NCI-H1105 treated with DMSO at 0.1 percent for 48 hours (cell line): ENCODE results near the gene LMAN1.

Source experiments
- DNase-seq: peaks from one replicate; lab custom pipeline; 2025; lab: John Stamatoyannopoulos, UW

The LMAN1 gene

DNA sequence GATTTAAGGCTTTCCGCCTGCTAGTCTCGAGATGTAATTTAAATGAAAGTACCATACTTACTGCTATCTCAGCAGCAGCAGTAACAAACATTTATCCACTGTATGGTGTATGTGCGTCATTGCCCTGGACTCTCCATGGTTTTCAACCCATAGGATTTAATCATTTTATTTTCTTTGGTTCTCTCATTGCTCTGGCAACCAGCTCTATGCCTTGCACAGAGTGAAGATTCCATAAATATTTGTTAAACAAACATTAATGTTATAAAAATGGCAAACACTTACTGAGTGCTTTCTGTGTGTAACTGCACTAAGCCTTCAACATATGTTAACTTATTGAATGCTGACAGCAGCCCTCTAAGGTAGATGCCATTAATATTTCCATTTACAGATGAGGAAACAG is 1.3 kb upstream of the LMAN1 start:
- no peak for DNase-seq

DNA sequence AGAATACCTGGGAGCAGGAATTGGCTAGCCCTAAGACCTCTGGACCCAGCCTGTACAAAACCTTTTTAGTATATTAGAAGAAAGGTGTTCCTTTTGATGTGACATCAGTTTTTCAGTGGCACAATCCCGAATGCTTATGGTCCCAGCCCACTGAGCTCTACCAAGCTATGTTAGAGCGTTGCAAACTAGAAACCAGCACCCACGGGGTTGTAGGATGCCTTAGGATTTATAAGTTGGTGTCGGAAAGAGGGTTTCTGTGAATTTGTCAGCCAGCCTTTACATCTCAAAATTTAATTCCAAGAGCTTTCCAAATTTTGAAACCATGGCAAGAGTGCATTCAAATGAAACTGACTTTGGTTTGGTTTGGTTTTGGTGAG is 499 bp upstream of the LMAN1 start:
- no peak for DNase-seq

DNA sequence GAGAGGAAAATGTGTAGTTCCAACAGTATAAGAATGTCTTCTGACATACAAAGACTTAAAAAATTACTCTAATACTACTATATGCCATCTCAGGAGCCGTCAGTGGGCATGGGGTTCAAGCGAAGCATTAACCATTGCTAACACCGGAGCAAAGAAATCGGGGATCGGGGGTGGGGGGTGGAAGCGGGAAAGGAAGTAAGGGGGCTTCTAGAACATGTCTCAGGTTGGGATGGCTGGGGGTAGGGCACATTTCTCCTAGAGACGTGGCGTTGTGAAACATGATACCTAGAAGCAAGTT is 702 bp downstream of the LMAN1 start:
- no peak for DNase-seq

DNA sequence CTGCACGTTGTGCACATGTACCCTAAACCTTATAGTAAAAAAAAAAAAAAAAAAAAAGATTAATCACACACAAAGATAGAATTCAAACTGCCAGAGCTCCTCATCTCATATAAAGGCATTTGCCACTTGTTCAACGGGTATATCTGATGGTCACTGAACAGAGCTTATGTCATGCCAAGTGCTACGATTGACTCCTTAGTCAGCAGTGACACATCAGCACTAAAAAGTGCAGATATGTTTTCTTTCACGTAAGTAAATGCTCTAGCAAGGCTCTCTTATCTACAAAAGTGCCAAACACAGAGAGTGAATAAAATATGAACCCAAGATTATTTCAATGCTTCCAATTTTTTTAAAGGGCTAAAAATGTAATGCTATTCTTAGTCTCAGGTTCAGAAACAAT is 1.1 kb downstream of the LMAN1 start:
- DNase-seq: no peak

DNA sequence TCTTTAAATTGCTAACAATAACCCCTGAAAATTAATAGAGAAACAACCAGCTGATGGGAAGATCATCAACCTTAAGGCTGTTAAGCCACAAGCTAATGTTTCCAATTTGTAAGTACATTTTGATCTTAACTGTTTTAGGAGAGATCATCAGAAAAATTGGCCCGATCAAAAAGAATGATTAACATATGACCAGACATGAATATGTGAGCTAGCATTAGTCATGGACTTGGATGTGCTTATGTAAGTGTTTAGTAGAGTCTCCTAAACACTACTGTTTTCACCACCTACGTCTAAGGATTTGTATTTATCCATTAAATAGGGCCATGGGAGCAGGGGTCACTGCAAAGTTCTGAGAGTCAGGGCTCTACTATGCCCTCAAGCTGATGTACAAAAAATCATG is 4.3 kb downstream of the LMAN1 start:
- DNase-seq: no peak

DNA sequence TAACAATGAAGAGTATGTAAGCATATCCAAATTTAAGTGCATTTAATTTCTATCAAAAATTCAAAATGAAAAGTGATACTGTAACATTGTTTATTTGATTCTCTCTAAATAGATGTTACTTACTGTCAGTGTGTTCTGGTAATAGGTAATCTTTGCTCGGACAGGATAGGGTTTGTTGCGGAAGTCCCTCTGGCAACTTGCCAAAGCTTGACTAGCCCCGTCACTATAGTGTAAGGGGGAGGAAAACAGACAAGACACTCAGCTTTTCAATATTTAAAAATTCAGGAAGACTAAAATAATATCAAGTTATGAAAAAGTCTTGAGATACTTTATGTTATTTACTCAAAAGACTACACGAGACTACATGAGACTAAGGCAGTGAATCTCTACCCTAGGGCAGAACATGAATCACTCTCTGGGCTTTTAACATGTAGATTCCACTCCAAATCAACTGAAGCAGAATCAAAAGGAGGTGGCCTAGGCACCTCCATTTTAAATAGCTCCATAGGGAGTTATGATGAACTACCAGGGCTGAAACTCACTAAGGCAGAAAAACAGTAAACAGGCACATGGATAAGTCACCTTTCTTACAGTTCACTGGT is 5.9 kb downstream of the LMAN1 start:
- DNase-seq: no peak

DNA sequence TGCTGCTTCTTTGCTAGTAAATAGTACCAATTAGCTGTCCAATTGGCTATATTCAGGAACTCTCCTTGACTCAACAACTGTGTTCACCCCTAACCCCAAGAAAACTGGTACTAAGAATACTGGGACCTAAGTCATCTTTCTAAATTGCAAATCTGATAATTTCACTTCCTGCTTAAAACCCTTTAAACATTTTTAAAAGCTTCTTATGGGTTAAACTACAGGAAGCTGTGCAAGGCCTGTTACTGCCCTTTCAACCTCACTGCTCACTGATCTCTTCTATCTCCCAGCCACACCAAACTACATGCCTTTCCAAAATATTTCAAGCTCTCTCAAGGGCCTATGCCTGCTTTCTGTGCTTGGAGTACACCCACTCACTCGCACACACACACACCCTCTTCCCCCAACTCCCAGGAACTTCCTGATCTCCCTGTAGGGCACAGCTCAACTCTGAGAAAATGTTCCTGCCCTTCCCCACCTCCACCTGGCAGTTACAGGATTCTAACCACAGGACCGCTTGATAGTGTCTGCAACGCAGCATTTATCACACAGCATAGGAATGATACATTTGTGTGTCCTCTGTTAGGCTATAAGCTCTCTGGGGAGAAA is 6.7 kb downstream of the LMAN1 start:
- no peak for DNase-seq

DNA sequence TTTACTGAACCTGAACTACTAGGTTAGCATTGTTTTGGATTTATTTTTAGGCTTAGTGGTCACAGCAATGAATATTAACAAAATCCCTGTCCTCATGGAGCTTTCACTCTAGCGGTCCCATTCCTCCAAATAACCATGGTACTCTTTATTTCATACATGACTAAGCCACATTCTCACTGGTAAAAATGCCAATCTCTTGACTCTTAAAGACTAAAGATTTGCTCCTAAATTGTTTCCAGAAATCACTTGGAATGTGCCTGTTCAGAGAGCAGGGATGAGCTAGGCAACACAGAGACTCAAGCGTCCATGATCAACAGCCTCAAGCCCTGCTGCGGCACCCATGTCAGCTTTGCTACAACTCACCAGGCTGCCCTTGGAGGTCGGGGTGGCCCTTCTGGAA is 13.5 kb downstream of the LMAN1 start:
- DNase-seq: no peak

DNA sequence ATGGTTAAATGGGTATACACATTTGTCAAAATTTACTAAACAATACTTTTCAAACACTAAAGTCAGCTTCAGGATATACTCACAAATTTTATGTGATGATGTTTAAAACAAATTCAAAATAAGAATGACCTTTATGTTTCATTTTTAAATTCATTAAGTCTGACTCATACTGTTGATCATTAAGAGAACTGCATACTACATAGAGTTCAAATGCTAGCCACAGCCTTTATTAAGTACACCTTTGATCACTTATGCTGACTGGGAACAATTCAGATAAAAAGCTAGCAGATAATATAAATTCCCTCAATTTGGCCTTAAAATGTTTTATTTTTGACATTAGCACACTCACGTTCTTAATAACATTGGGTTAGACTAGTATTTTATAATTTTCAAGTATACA is 14.1 kb downstream of the LMAN1 start:
- no peak for DNase-seq

DNA sequence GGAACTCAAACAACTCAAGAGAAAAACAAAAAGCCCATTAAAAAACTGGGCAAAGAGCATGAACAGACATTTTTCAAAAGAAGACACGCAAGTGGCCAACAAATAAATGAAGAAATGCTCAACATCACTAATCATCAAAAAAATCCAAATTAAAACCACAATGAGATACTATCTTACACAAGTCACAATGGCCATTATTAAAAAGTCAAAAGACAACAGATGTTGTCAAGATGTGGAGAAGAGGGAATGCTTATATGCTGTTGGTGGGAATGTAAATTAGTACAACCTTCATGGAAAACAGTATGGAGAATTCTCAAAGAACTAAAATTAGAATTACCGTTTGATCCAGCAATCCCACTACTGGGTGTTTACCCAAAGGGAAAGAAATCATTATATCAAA is 15.1 kb downstream of the LMAN1 start:
- no peak for DNase-seq

DNA sequence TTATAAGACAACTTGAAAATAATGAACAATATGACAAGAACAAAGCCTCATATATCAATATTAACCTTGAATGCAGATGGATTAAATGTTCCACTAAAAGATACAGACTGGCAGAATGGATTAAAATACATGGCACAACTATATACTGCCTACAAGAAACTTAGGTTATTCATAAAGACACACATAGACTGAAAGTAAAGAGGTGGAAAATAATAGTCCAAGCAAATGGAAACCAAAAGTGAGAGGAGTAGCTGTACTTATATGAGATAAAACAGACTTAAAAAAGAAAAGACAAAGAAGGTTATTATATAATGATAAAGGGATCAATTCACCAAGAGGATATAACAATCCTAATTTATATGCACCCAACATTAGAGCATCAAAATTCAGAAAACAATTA is 18.2 kb downstream of the LMAN1 start:
- no peak for DNase-seq

DNA sequence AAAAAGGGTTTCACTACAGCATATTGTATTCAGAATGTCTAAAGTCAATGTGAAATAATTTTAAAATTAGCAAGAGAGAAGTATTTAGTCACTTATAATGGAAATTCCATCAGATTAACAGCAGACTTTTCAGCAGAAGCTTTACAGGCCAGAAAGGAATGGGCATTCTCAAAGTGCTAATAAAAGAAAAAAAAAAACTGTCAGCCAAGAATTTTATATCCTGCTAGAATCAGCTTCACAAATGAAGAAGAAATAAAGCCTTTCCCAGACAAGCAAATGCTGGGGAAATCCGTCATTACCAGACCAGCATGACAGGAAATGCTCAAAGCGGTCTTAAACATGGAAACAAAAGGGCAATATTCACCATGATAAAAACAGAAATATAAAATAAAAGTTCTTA is 18.8 kb downstream of the LMAN1 start:
- no peak for DNase-seq

DNA sequence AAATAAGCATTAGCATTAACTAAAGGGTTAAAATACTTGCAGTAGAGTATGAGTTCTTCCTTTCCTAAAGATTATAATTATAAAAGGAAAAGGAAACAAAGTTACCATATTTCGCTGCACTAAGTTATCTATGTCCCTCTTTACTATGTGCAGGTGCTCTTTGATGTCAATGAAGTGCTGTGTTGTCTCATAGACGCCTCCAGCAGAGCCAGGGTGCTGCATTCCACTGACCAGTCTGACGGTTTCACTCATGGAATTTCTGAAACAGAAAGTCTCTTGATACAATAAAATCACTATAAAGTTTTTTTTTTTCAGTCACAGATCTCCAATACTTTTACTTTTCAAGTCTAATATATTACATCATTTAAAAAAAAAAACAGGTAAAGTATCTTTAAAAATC is 26.1 kb downstream of the LMAN1 start:
- no peak for DNase-seq

DNA sequence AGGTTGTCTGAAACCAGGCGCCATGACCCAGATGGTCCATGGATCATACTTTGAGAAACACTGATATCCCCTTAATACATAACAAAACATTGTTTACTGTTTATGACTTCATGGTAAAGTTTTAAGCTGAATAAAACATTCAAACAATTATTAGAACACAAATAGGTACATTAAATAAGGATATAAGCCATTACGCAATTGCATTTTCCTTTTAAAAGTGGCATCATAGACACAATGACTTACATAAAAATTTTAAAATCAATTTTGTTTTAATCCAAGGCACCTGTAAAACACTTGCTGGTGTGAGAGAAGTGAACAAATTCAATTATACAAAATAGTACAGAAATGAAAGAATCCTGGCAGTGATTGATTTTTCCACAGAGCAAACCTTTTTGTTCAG is 30.4 kb downstream of the LMAN1 start:
- DNase-seq: no peak

DNA sequence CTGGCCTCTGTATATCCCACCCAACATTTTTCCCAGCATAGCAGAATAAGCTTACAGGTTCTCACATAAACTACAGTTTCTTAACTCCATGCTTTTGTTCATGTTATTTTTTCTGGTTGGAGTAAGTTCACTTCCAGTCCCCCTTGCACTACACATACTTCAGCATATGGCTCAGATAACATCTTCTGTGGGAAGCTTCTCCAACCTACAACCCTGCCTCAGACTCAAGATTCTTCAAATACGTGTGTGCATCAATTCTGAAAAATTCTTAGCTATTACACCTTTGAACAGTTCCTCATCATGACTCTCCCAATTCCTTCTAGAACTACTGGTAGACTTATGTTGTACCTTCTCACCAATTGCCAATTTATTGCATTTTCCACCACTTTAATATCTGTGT is 33.1 kb downstream of the LMAN1 start:
- DNase-seq: no peak

DNA sequence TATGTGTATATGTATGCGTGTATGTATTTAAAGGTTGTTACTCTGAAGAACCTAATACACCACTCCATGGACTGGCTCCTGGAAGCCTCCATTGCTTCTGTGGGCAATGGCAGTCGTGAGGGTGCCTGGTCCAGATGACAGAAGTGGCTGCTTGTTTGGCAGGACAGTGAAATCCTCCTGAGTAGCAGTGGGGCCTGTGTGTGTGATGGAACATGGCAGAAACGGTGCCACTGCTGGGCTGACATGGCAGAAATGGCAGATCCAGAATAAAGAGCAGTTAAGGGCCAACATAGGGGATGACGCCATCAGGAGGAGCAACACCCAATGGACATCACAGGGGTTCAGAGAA is 34.5 kb downstream of the LMAN1 start:
- no peak for DNase-seq

DNA sequence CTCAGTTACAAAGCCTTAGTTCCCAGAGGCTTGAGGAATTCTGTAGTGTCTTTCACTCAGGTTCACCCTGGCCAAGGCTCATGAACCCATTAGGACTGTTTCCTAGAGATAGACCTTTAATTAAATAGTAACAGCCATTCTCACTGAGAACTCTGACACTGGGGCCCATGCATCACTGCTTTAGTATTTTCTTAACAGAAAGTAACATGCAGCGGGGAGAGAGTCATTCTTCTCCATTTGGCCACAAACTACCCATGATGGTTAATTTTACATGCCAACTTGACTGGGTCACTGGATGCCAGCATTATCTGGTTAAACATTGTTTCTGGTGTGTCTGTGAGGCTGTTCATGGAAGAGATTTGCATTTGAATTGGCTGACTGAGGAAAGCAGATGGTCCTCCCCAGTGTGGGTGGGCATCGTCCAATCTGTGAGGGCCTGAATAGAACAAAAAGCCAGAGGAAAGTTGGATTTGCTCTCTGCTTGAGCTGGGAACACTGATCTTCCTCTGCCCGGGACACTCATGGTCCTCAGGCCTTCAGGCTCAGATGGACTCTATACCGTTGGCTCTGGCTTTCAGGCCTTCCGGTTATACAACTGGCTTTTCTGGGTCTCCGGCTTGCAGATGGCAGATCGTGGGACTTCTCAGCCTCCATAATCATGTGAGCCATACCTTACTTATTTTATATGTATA is 35.0 kb downstream of the LMAN1 start:
- no peak for DNase-seq

DNA sequence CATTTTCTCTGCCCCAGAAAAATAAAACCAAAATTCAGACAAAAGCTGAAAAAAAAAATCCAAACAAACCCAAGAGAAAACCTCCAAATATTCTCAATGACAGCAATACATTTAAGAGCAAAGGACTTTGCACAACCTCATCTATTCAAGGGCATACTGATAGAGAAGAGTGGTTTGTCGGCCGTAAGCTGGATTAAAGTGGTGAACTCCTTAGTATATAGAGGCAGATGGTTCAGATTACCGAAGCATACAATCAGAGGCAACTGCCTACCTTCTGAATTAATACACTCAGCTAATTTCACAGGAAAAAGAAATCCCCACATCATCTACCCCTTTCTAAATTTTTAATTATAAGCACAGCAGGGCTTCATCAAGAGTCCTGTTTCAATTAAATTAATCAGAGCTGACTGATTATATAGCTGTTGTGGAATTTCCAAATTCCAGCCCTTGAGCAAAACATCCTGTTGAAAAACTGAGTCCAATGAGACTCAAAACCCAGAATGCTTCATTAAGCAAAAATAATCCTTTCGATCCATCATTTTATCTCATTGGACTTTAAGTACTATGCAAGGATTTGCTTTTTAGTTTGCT is 40.5 kb downstream of the LMAN1 start, which contains the start of gene CPLX4:
Gene CPLX4 (minus strand): TSS at position 190 of the 591 bp plus-strand sequence. CDS start 187 bp downstream, at position 3.
- no peak for DNase-seq

DNA sequence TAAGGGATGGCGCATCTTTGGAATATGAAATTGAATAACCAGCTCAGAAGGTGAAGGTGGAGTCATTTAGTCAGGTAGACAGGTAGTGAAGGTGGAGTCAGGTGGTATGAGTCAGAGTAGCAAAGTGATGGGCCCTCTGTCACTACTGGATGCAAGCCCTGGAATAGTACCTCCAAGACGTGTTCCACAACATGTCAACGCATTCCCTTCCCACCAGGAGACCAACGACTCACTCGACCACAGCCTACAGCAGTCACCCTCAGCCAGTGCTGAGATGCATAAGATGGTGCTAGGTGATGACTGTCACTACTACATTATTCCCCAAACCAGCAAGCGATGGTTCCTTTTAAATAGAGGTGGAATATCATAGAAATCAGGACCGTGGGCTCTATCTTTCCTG is 47.4 kb downstream of the LMAN1 start:
- no peak for DNase-seq

DNA sequence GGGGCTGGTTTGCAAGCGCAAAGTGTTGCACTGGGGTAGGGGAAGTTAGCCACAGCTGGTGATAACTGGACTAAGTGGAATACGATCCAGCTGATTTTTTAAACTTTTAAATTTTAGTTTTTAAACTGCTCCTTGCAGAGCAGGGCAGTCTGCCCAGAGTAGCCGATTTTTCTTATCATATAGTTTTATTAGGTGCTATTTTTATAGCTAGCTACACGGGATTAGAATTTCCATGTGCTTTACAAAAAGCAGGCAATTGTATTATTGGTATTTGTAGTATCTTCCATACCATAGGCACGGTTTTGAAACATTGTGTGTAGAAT is 50.2 kb downstream of the LMAN1 start:
- DNase-seq: no peak

DNA sequence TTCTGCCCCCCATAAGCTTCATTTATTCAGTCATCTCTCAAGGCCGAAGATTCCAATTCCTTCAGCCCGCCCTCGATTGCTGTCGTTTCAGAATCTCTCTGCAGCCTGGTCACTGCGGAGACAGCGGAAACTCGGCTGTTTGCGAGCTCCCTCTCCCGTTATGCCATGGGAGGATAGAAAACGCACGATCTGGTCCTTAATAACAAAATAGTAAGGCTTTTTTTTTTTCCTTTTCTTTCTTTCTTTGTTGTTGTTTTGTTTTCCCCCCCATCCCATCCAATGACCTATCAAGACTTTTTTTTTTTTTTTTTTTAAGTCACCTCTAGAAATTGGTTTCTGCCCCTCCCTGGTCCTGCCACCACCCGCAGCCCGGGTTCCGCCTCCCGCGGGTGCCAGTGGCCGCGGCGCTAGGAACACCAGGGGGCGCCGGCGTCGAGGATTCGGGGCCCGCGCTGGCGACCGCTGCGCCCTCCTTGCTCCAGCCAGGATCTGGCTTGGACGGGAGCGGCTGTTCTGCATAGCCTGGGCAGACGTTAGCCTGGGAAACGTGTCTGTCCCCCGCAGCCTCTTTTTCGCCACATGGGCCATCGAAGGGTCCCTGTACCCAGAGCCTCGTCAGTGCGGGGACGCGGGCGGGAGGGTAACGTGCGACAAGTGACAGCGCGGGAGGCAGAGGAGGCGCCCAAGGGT is 50.7 kb downstream of the LMAN1 start:
- peak; percentile 74 for DNase-seq

DNA sequence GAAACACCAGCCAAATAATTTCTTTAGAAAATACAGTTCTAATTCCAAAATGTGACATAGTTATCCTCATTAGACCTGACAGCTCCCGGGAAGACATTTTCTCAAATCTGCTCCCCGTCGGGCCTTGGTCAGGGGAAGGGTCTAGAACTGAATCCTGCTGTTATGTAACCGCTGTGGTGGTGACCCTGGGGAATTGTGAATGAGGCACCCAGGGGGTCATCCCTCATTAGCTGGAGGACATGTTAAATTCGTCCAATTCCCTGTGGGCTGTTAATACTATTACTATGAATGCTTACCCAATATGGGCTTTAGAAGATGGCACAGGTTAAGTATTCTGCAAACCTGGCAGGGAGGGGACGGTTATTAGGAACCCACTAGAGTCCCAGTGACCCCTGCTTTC is 52.4 kb downstream of the LMAN1 start:
- DNase-seq: no peak

DNA sequence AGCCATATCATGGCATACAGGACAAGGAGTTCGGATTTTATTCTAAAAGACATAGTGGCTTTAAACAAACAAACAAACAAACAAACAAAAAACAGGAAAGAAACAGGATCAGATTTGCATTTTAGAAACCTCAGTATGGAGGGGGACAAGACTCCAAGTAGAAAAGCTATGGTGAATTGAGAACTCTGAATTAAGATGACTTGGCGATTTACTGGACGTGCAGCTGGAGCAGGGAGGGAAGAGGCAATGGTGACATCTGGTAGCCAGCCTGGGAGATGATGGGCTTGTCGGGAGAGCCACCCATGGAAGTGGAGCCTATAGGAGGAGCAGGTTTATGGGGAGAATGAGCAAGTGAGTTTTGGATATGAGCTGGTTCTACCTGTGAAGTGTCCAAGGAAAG is 53.8 kb downstream of the LMAN1 start:
- no peak for DNase-seq
